Measurements from ENCODE around the gene PCDHA4. TPM values are rescaled to one million over a fixed set of nuclear protein-coding genes. Genes with fewer than 3 reads are reported as not detected.
"Not testable (repeated sequence)": the region's sequence is repeated elsewhere in the genome, so short reads cannot be mapped to it uniquely, and the experiment has no call there.

Gene PCDHA4
- total RNA-seq, 1 experiment from 2014 or later, result 1.5 TPM

DNA sequence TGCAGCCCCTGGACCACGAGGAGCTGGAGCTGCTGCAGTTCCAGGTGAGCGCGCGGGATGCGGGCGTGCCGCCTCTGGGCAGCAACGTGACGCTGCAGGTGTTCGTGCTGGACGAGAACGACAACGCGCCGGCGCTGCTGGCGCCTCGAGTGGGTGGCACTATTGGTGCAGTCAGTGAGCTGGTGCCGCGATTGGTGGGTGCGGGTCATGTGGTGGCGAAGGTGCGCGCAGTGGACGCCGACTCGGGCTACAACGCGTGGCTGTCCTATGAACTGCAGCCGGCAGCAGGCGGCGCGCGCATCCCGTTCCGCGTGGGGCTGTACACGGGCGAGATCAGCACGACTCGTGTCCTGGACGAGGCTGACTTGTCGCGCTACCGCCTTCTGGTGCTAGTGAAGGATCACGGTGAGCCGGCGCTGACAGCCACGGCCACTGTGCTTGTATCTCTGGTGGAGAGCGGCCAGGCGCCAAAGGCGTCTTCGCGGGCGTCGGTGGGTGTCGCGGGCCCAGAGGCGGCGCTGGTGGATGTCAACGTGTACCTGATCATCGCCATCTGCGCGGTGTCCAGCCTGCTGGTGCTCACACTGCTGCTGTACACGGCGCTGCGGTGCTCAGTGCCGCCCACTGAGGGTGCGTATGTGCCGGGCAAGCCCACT lies 18.9 kb upstream of the PCDHA4 start:
- H3K9me2 ChIP-seq (replicated peaks; ENCODE audit: low read length); H3K27ac ChIP-seq (ENCODE audit: low read length); H3K4me2 ChIP-seq (ENCODE audit: low read length); intact Hi-C loops (cut with micrococcal nuclease); H3K79me2 ChIP-seq (ENCODE audit: low read length); CTCF ChIA-PET; DNase-seq; H3F3A ChIP-seq (ENCODE audit: low read length, unreplicated experiment); POLR2A ChIA-PET (ENCODE audit: unreplicated experiment); ATAC-seq; H3K9ac ChIP-seq (ENCODE audit: low read length); H3K27me3 ChIP-seq (ENCODE audit: low read length); H3K4me3 ChIP-seq (ENCODE audit: low read length); H2AFZ ChIP-seq (ENCODE audit: low read length); BruUV-seq (replicated peaks); H4K20me1 ChIP-seq (ENCODE audit: low read length); H3K4me1 ChIP-seq (ENCODE audit: insufficient read depth, low read length); H3K36me3 ChIP-seq (ENCODE audit: low read depth, low read length): not testable (repeated sequence)
- H3K9me3 ChIP-seq (ENCODE audit: low read length), result peaks cover 22% of the 10 kb centered on the region; the same call in 1 of the 2 replicates

DNA sequence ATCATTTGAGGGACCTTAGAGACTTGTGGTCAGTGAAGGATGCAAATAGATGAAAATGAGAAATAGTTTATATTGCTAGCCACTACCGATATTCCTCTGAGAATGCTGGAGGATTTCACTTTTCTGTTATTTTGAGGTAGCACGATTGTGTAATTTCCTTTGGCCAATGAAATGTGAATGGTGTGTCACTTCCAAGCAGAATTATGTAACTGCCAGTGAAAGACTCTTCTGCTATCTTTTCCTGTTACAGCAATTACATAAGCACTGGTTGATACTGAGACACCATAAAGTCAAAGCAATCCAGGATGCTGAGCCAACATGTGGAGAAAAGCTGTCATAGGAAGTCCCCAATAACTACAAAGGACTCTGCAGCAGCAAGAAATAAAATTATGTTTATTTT lies 15.8 kb upstream of the PCDHA4 start:
- Histone ChIP-seq H3F3A (ENCODE audit: low read length, unreplicated experiment) (no peaks in the 10 kb centered on the region), H3K4me3 (ENCODE audit: low read length) (no peak overlapping the region), H2AFZ (ENCODE audit: low read length) (no peak overlapping the region), H3K27me3 (ENCODE audit: low read length) (no peaks in the 10 kb centered on the region), H3K9ac (ENCODE audit: low read length) (no peak overlapping the region), H3K79me2 (ENCODE audit: low read length) (no peaks in the 10 kb centered on the region), H3K9me2 (replicated peaks; ENCODE audit: low read length) (no peaks in the 10 kb centered on the region), H3K36me3 (ENCODE audit: low read depth, low read length) (peaks cover 2% of the 10 kb centered on the region; the same call in 1 of the 2 replicates), H4K20me1 (ENCODE audit: low read length) (no peaks in the 10 kb centered on the region), H3K4me1 (ENCODE audit: insufficient read depth, low read length) (no peaks in the 10 kb centered on the region), H3K27ac (ENCODE audit: low read length) (no peak overlapping the region), H3K9me3 (ENCODE audit: low read length) (peaks cover 18% of the 10 kb centered on the region), H3K4me2 (ENCODE audit: low read length) (no peak overlapping the region)
- BruUV-seq (replicated peaks), result no TSS peak
- ChIA-PET CTCF (no interaction called here), POLR2A (ENCODE audit: unreplicated experiment) (no interaction called here)
- intact Hi-C loops (cut with micrococcal nuclease), result no loop called here
- TF ChIP-seq EZH2 (IDR thresholded peaks at IDR 0.05; ENCODE audit: low read length, unreplicated experiment) (no peak), EZH2phosphoT487 (IDR thresholded peaks at IDR 0.05; ENCODE audit: borderline replicate concordance, low read length) (no peak)
- TF ChIP-seq, protein P1, sequence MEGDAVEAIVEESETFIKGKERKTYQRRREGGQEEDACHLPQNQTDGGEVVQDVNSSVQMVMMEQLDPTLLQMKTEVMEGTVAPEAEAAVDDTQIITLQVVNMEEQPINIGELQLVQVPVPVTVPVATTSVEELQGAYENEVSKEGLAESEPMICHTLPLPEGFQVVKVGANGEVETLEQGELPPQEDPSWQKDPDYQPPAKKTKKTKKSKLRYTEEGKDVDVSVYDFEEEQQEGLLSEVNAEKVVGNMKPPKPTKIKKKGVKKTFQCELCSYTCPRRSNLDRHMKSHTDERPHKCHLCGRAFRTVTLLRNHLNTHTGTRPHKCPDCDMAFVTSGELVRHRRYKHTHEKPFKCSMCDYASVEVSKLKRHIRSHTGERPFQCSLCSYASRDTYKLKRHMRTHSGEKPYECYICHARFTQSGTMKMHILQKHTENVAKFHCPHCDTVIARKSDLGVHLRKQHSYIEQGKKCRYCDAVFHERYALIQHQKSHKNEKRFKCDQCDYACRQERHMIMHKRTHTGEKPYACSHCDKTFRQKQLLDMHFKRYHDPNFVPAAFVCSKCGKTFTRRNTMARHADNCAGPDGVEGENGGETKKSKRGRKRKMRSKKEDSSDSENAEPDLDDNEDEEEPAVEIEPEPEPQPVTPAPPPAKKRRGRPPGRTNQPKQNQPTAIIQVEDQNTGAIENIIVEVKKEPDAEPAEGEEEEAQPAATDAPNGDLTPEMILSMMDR (conservative IDR thresholded peaks at IDR 0.05; ENCODE audit: low read depth, low read length), result no peak
- no peak for ATAC-seq
- no peak for DNase-seq

GRCh38 chr5:140794595-140795258 lies 12.1 kb upstream of the PCDHA4 start, which contains the start of gene PCDHA2:
Gene PCDHA2, plus strand, starts transcription at chr5:140794852.
- Histone ChIP-seq H3K9me3 (ENCODE audit: low read length) (peaks cover 10% of the 10 kb centered on the region; the same call in 1 of the 2 replicates), H3K4me1 (ENCODE audit: insufficient read depth, low read length) (no peaks in the 10 kb centered on the region), H3K36me3 (ENCODE audit: low read depth, low read length) (peaks cover 2% of the 10 kb centered on the region; the same call in 1 of the 2 replicates), H3K4me3 (ENCODE audit: low read length) (no peak within 1 kb of the TSS), H3K27ac (ENCODE audit: low read length) (no peak within 1 kb of the TSS), H3K4me2 (ENCODE audit: low read length) (no peak within 1 kb of the TSS), H4K20me1 (ENCODE audit: low read length) (no peaks in the 10 kb centered on the region), H3K9me2 (replicated peaks; ENCODE audit: low read length) (no peaks in the 10 kb centered on the region), H3K79me2 (ENCODE audit: low read length) (no peaks in the 10 kb centered on the region), H2AFZ (ENCODE audit: low read length) (no peak within 1 kb of the TSS), H3K27me3 (ENCODE audit: low read length) (no peaks in the 10 kb centered on the region), H3F3A (ENCODE audit: low read length, unreplicated experiment) (no peaks in the 10 kb centered on the region), H3K9ac (ENCODE audit: low read length) (no peak within 1 kb of the TSS)
- ATAC-seq (no peak), DNase-seq (no peak)
- intact Hi-C loops (cut with micrococcal nuclease), result no loop called here
- POLR2A ChIA-PET (ENCODE audit: unreplicated experiment), result no interaction called here
- TF ChIP-seq EZH2 (IDR thresholded peaks at IDR 0.05; ENCODE audit: low read length, unreplicated experiment), result no peak
- TF ChIP-seq, protein P1 (conservative IDR thresholded peaks at IDR 0.05; ENCODE audit: low read depth, low read length), result no peak
- TF ChIP-seq EZH2phosphoT487 (IDR thresholded peaks at IDR 0.05; ENCODE audit: borderline replicate concordance, low read length), result no peak
- no TSS peak for BruUV-seq (replicated peaks)
- CTCF ChIA-PET, result no interaction called here

Measured in PC-3 (cell line).